SU-DHL-6 (cell line): Measurements from ENCODE around the gene NLGN1.

Experiments used
- CTCF ChIP-seq: fragments of 200-600 bp; sonication (generic); IDR thresholded peaks from one replicate; pipeline ENCODE4 v1.5.1; 2017; ENCODE audit warnings: antibody characterized with exemption, mild to moderate bottlenecking, low read length, moderate library complexity; ENCODE audit not compliant: insufficient read depth, poor library complexity, severe bottlenecking
- EZH2phosphoT487 ChIP-seq: fragments of 200-600 bp; sonication (generic), shearing (Covaris generic); conservative IDR thresholded peaks from 2 replicates; pipeline ENCODE4 v1.6.1; 2018; ENCODE audit warnings: mild to moderate bottlenecking, antibody characterized with exemption, low read length, moderate library complexity, mixed read lengths

DNA sequence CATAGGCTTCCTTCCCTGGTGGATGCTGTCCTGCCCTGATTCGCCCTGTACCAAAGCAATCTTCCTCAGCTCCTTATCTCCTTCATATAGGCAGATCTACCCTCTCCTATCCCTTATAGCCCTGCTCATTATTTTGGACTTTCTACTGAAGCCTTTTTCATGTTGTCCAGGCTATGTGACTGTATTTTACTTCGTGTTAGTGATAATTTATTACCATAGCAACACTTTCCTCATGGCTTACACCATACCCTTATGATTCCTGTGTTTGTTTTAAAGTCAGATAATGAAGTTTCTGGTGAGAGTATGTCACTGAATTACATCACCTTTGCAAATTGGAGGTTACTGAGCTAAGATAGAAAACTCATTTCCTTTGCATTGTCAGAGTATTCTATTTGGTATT is 352.6 kb downstream of the NLGN1 start:
- TF ChIP-seq CTCF (no peak), EZH2phosphoT487 (no peak)
